GM04503 (cell line): Measurements from ENCODE around the gene REXO1.

Experiments used
- DNase-seq: peaks from one replicate; pipeline ENCODE4 v3.0.0-alpha.2; 2012; ENCODE audit warnings: low read depth

Gene REXO1

GRCh38 chr19:1861599-1862031 is 13.3 kb upstream of the REXO1 start:
- no peak for DNase-seq

- no peak for DNase-seq
These were observed 12.7 kb upstream of the REXO1 start for GRCh38 chr19:1860821-1861598.

- no peak for DNase-seq
These were observed 11.9 kb upstream of the REXO1 start for GRCh38 chr19:1860042-1860775.

- DNase-seq = no peak
These were observed 11.1 kb upstream of the REXO1 start for GRCh38 chr19:1859331-1859781.

GRCh38 chr19:1858412-1859081 is 10.3 kb upstream of the REXO1 start:
- DNase-seq = no peak

GRCh38 chr19:1857648-1858326 is 9.5 kb upstream of the REXO1 start:
- no peak for DNase-seq

GRCh38 chr19:1856698-1857603 is 8.7 kb upstream of the REXO1 start:
- DNase-seq = no peak

GRCh38 chr19:1856345-1856697 is 8.0 kb upstream of the REXO1 start:
- DNase-seq = no peak

GRCh38 chr19:1855828-1856255 is 7.6 kb upstream of the REXO1 start:
- no peak for DNase-seq

GRCh38 chr19:1855040-1855827 is 7.0 kb upstream of the REXO1 start:
- no peak for DNase-seq

GRCh38 chr19:1854542-1855039 is 6.3 kb upstream of the REXO1 start:
- DNase-seq = no peak

- no peak for DNase-seq
These were observed 5.8 kb upstream of the REXO1 start for GRCh38 chr19:1854039-1854541.

GRCh38 chr19:1853295-1854038 is 5.2 kb upstream of the REXO1 start:
- no peak for DNase-seq

- DNase-seq = no peak
These were observed 4.4 kb upstream of the REXO1 start for GRCh38 chr19:1852581-1853128.

GRCh38 chr19:1851654-1852580 is 3.6 kb upstream of the REXO1 start:
- DNase-seq = no peak

GRCh38 chr19:1850809-1851653 is 2.7 kb upstream of the REXO1 start:
- no peak for DNase-seq

GRCh38 chr19:1849886-1850398 is 1.7 kb upstream of the REXO1 start:
- no peak for DNase-seq
